Kidney glomerular epithelial cell (primary cell): ENCODE data around the gene CRY2.
"Not testable (repeated sequence)": the region's sequence is repeated elsewhere in the genome, so short reads cannot be mapped to it uniquely, and the experiment has no call there.

Experiments
- DNase-seq: peaks from one replicate; lab custom pipeline; 2025; lab: John Stamatoyannopoulos, UW

CRY2 gene

GRCh38 chr11:45811571-45812290, 35.5 kb upstream of the CRY2 start:
- DNase-seq = no peak

- DNase-seq = no peak
These were observed 34.4 kb upstream of the CRY2 start for GRCh38 chr11:45812581-45813548.

- no peak for DNase-seq
These were observed 31.5 kb upstream of the CRY2 start for GRCh38 chr11:45815747-45816146.

- no peak for DNase-seq
These were observed 30.7 kb upstream of the CRY2 start for GRCh38 chr11:45816614-45817013.

GRCh38 chr11:45817191-45817590, 30.1 kb upstream of the CRY2 start:
- no peak for DNase-seq

GRCh38 chr11:45818961-45819605, 28.2 kb upstream of the CRY2 start:
- no peak for DNase-seq

GRCh38 chr11:45820211-45820857, 26.9 kb upstream of the CRY2 start:
- DNase-seq = no peak

GRCh38 chr11:45826492-45826891, 20.8 kb upstream of the CRY2 start:
- DNase-seq = not testable (repeated sequence)

GRCh38 chr11:45827123-45827522, 20.2 kb upstream of the CRY2 start:
- no peak for DNase-seq

- DNase-seq = no peak
These were observed 18.3 kb upstream of the CRY2 start for GRCh38 chr11:45828996-45829395.

GRCh38 chr11:45830596-45830995, 16.7 kb upstream of the CRY2 start:
- DNase-seq = no peak

GRCh38 chr11:45832811-45833441, 14.3 kb upstream of the CRY2 start:
- no peak for DNase-seq

- no peak for DNase-seq
These were observed 13.5 kb upstream of the CRY2 start for GRCh38 chr11:45833761-45834160.

- no peak for DNase-seq
These were observed 12.9 kb upstream of the CRY2 start for GRCh38 chr11:45834298-45834756.

GRCh38 chr11:45839204-45839603, 8.1 kb upstream of the CRY2 start:
- no peak for DNase-seq

- not testable (repeated sequence) for DNase-seq
These were observed 7.0 kb upstream of the CRY2 start for GRCh38 chr11:45840251-45840650.

GRCh38 chr11:45843158-45843924, 3.9 kb upstream of the CRY2 start:
- DNase-seq = peak; percentile 85

- no peak for DNase-seq
These were observed 2.3 kb upstream of the CRY2 start for GRCh38 chr11:45844822-45845578.

GRCh38 chr11:45846174-45846675, 1.1 kb upstream of the CRY2 start:
- DNase-seq = no peak

- peak; percentile 46 for DNase-seq
These were observed 639 bp downstream of the CRY2 start for GRCh38 chr11:45847911-45848316.
